Measurements from ENCODE around the gene KLHDC10. TPM values are rescaled to one million over a fixed set of nuclear protein-coding genes. Genes with fewer than 3 reads are reported as not detected.

KLHDC10 gene
- total and polyA plus RNA-seq, 2 of the 13 experiments (the other 11 are each of a cell fraction or from before 2014, with no cell fraction given), result 11.9 to 21.6 TPM

DNA sequence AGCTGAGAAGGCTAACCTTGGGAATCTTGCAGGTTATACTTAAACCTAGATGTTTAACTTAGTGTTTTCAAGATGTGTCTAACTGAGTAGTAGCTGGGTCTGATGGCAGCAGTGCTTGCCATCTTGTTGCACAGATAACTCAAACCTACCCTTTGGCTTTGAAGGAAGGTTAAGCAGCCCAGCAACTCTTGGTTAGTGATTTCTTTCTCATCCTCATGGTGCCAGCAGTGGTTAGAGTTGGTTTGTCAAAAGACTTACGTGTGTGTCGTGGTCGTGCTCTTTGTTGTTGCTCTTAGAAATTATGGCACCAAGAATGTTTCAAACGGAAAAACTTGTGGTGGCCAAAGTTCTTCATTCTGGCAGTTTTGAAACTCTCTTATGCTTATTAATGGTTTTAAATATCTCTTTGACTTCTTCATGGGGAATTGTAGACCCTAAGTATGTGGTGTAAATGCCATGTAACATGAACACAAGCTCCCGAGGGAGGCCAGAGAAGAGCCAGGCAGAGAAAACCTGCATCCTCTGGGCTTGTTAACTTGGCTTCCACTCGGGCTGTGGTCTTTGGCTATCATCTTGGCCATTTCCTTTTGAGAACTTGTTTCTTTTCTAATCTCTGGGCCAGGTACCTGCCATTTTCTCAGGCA is 61.0 kb downstream of the KLHDC10 start (continued):
- TF ChIP-seq RAD51 (IDR thresholded peaks at IDR 0.05; ENCODE audit: borderline replicate concordance) (no peak), BRD4 (CRISPR knock-in tag; IDR thresholded peaks at IDR 0.05) (no peak), CBX5 (CRISPR knock-in tag; IDR thresholded peaks at IDR 0.05; ENCODE audit: borderline replicate concordance) (no peak), KLF11 (CRISPR knock-in tag; IDR thresholded peaks at IDR 0.05) (no peak), ZBTB38 (CRISPR knock-in tag; IDR thresholded peaks at IDR 0.05) (no peak), ZNF18 (CRISPR knock-in tag; IDR thresholded peaks at IDR 0.05; ENCODE audit: insufficient replicate concordance) (no peak), ZNF687 (CRISPR knock-in tag; IDR thresholded peaks at IDR 0.05) (no peak), MEF2D (CRISPR knock-in tag; IDR thresholded peaks at IDR 0.05) (no peak), BRF2 (CRISPR knock-in tag; IDR thresholded peaks at IDR 0.05) (no peak), ZNF530 (CRISPR knock-in tag; IDR thresholded peaks at IDR 0.05; ENCODE audit: low read depth) (no peak)
- TF ChIP-seq, protein P1, sequence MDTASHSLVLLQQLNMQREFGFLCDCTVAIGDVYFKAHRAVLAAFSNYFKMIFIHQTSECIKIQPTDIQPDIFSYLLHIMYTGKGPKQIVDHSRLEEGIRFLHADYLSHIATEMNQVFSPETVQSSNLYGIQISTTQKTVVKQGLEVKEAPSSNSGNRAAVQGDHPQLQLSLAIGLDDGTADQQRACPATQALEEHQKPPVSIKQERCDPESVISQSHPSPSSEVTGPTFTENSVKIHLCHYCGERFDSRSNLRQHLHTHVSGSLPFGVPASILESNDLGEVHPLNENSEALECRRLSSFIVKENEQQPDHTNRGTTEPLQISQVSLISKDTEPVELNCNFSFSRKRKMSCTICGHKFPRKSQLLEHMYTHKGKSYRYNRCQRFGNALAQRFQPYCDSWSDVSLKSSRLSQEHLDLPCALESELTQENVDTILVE (CRISPR knock-in tag; IDR thresholded peaks at IDR 0.05), result no peak
